ENCODE results near the gene A3GALT2.

- no peak for TF ChIP-seq CTCF (IDR thresholded peaks at IDR 0.05)
- no peak for TF ChIP-seq EZH2phosphoT487 (IDR thresholded peaks at IDR 0.05; ENCODE audit: borderline replicate concordance, low read depth)
- TF ChIP-seq EP300 (IDR thresholded peaks at IDR 0.05; ENCODE audit: borderline replicate concordance in 1 of 2, low read depth in 1 of 2, low read length in 1 of 2): no peak
- TF ChIP-seq MAX (IDR thresholded peaks at IDR 0.05; ENCODE audit: low read depth): no peak
- TF ChIP-seq RAD21 (IDR thresholded peaks at IDR 0.05; ENCODE audit: low read length): no peak
- no peak for TF ChIP-seq GABPA (IDR thresholded peaks at IDR 0.05; ENCODE audit: low read depth)
- TF ChIP-seq POLR2AphosphoS5 (IDR thresholded peaks at IDR 0.05; ENCODE audit: low read depth, low read length): no peak
- no peak for TF ChIP-seq SMC3 (IDR thresholded peaks at IDR 0.05; ENCODE audit: low read depth, low read length)
- no peak for TF ChIP-seq JUND (IDR thresholded peaks at IDR 0.05)
- no peak for TF ChIP-seq TEAD4 (IDR thresholded peaks at IDR 0.05; ENCODE audit: borderline replicate concordance, insufficient read depth)
- no peak for TF ChIP-seq USF1 (IDR thresholded peaks at IDR 0.05; ENCODE audit: borderline replicate concordance, low read depth)
- TF ChIP-seq YY1 (IDR thresholded peaks at IDR 0.05; ENCODE audit: low read depth): no peak
- no peak for TF ChIP-seq NRF1 (IDR thresholded peaks at IDR 0.05; ENCODE audit: low read depth, low read length)
- no peak for TF ChIP-seq MXI1 (IDR thresholded peaks at IDR 0.05; ENCODE audit: low read depth, low read length)
These were observed 30.4 kb upstream of the A3GALT2 start for GRCh38 chr1:33351281-33351660.

Measured in SK-N-SH (cell line).